ENCODE data around the gene RIMS4.
A peak's percentile ranks its signal among the peaks of the same experiment; 100 is the strongest.
"Not testable (repeated sequence)": the region's sequence is repeated elsewhere in the genome, so short reads cannot be mapped to it uniquely, and the experiment has no call there.

Gene RIMS4

GRCh38 chr20:44836601-44837120, 26.3 kb upstream of the RIMS4 start:
- ATAC-seq (no peak), DNase-seq (no peak)
- peaks cover 18% of the 10 kb centered on the region for H3K27me3 Mint-ChIP-seq
- H3K4me3 Mint-ChIP-seq: no peak overlapping the region
- H3K27ac Mint-ChIP-seq: no peak overlapping the region
- H3K9me3 Mint-ChIP-seq: peaks cover 0 to 5% of the 10 kb centered on the region in 2 donors
- peaks cover 8% of the 10 kb centered on the region for H3K4me1 Mint-ChIP-seq

DNA sequence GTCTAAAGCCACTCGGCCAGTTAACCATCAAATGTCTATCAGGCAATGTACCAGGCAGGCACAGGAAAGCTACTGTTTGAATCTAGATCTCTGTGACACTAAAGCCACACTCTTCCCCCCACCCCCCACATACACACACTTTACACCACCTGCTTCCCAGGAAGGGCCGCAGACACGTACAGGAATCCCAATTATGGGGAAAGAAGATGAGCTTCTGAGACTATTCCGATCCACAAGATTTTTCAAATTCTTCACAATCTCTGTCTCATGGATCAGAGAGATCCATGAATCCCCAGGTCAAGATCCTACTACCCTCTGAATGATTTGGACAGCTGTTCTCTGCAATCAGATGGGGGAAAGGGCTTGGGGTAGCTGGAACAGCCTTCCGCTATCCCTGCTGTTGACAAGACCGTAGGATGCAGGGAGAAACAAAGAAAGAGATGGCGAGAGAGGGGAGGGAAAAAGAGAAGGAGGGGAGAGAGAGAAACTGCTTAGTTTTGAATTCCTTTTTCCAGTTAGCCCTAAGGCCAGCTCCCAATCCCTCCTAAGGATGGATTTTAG, 25.4 kb upstream of the RIMS4 start:
- DNase-seq (no peak), ATAC-seq (no peak)
- no peak overlapping the region for H3K27ac Mint-ChIP-seq
- peaks cover 8% of the 10 kb centered on the region for H3K4me1 Mint-ChIP-seq
- peaks cover 0 to 5% of the 10 kb centered on the region in 2 donors for H3K9me3 Mint-ChIP-seq
- peaks cover 25% of the 10 kb centered on the region for H3K27me3 Mint-ChIP-seq
- H3K4me3 Mint-ChIP-seq: no peak overlapping the region

DNA sequence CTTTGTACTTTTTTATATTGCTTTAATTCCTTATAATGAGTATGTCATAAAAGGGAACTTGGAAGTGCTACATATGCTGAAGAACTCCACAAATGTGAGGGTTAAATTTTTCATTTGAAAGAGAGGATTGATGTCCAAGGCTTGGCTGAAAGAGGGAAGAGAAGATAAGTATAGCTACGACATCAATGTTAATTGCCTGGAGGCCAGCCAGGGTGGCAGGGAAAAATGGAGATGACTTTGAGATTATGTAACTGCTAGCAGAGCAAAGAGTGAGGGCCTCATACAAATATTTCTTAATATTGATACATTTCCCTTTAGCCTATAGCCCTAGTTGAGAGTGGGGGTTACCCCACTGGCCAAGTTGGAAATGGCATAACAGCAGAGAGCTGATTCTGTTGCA, 24.8 kb upstream of the RIMS4 start:
- Mint-ChIP-seq H3K27ac (peak overlapping the region; percentile 14 to 57), H3K4me3 (peak overlapping the region in 1 of 2 donors; percentile 27), H3K4me1 (peaks cover 8% of the 10 kb centered on the region), H3K9me3 (no peaks in the 10 kb centered on the region), H3K27me3 (peaks cover 28% of the 10 kb centered on the region)
- no peak for ATAC-seq
- no peak for DNase-seq

GRCh38 chr20:44834693-44835092, 24.3 kb upstream of the RIMS4 start:
- peaks cover 31% of the 10 kb centered on the region for H3K27me3 Mint-ChIP-seq
- ATAC-seq (peak; percentile 90), DNase-seq (no peak)
- peak overlapping the region in 1 of 2 donors; percentile 27 for H3K4me3 Mint-ChIP-seq
- peaks cover 8% of the 10 kb centered on the region for H3K4me1 Mint-ChIP-seq
- H3K27ac Mint-ChIP-seq: peak overlapping the region; percentile 14 to 57
- H3K9me3 Mint-ChIP-seq: no peaks in the 10 kb centered on the region

DNA sequence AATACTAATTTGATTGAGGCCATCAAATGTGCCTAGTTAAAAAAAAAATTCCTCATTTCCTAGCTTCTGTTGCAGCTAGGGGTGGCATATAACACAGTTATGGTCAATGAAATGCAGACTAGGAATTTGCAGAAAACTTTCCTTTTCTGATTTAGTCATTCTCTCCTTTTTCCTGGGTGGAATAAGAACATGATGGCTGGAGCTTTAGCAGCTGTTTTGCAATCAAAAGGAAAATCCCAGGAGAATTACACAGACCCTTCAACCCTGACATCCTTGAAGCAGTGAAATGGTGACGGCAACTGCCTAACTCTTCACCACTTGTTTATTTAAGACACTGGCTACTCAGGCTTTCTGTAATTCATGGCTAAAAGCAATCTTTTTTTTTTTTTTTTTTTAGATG, 23.1 kb upstream of the RIMS4 start:
- DNase-seq (no peak), ATAC-seq (no peak)
- Mint-ChIP-seq H3K27ac (no peak overlapping the region), H3K4me1 (peaks cover 8% of the 10 kb centered on the region), H3K9me3 (no peaks in the 10 kb centered on the region), H3K27me3 (peaks cover 39% of the 10 kb centered on the region), H3K4me3 (no peak overlapping the region)

- peaks cover 8% of the 10 kb centered on the region for H3K4me1 Mint-ChIP-seq
- ATAC-seq (no peak), DNase-seq (no peak)
- no peak overlapping the region for H3K4me3 Mint-ChIP-seq
- H3K27me3 Mint-ChIP-seq: peaks cover 46% of the 10 kb centered on the region
- H3K27ac Mint-ChIP-seq: no peak overlapping the region
- no peaks in the 10 kb centered on the region for H3K9me3 Mint-ChIP-seq
These were observed 22.4 kb upstream of the RIMS4 start for GRCh38 chr20:44832724-44833123.

GRCh38 chr20:44830995-44831394, 20.6 kb upstream of the RIMS4 start:
- Mint-ChIP-seq H3K27ac (no peak overlapping the region), H3K9me3 (no peaks in the 10 kb centered on the region), H3K27me3 (peaks cover 53% of the 10 kb centered on the region), H3K4me3 (no peak overlapping the region), H3K4me1 (peaks cover 8% of the 10 kb centered on the region)
- DNase-seq: no peak
- no peak for ATAC-seq

DNA sequence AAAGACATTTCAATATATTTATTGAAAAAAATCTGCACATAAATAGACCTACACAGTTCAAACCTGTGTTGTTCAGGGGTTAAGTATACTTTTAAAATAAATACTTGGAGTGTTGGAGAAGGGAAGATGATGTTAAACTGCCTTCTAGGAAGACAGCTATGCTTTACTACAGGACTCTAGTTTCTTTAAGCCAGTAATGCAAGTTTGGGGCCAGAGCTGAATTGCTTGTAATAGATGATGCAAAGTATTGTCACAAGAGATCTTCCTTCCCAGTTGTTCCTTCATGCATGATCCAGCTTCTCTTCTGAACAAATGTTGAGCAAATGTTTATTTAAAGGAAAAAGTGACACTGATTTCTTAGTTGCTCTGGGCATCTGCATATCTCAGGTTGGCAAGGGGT, 20.2 kb upstream of the RIMS4 start:
- ATAC-seq: no peak
- peaks cover 53% of the 10 kb centered on the region for H3K27me3 Mint-ChIP-seq
- H3K4me3 Mint-ChIP-seq: no peak overlapping the region

GRCh38 chr20:44829688-44830087, 19.3 kb upstream of the RIMS4 start:
- peaks cover 3% of the 10 kb centered on the region for H3K4me1 Mint-ChIP-seq
- DNase-seq (no peak), ATAC-seq (no peak)
- peaks cover 48% of the 10 kb centered on the region for H3K27me3 Mint-ChIP-seq
- no peak overlapping the region for H3K27ac Mint-ChIP-seq
- no peaks in the 10 kb centered on the region for H3K9me3 Mint-ChIP-seq
- no peak overlapping the region for H3K4me3 Mint-ChIP-seq

More for the DNA sequence above, 20.2 kb upstream of the RIMS4 start:
- DNase-seq: no peak
- peaks cover 8% of the 10 kb centered on the region for H3K4me1 Mint-ChIP-seq
- no peaks in the 10 kb centered on the region for H3K9me3 Mint-ChIP-seq
- H3K27ac Mint-ChIP-seq: no peak overlapping the region

DNA sequence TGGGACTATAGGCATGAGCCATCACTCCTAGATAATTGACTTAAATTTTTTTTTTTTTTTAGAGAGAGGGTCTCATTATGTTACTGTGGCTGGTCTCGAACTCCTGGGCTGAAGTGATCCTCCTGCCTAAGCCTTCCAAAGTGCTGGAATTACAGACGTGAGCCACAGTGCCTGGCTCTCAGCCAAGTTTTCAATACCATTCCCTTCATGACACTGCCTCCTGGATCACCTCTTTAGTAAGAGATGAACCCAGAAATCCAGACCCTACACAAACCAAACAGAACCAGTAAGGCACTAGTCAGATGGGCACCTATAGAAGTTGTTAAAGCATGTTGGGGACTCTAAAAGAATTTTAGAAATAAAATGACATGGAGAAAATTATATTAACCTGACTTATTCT, 18.3 kb upstream of the RIMS4 start:
- ATAC-seq (no peak), DNase-seq (no peak)
- Mint-ChIP-seq H3K4me1 (no peaks in the 10 kb centered on the region), H3K9me3 (no peaks in the 10 kb centered on the region), H3K27me3 (peaks cover 48% of the 10 kb centered on the region), H3K4me3 (no peak overlapping the region), H3K27ac (no peak overlapping the region)

- Mint-ChIP-seq H3K27ac (no peak overlapping the region), H3K9me3 (no peaks in the 10 kb centered on the region), H3K27me3 (peaks cover 43% of the 10 kb centered on the region), H3K4me3 (no peak overlapping the region), H3K4me1 (no peaks in the 10 kb centered on the region)
- no peak for ATAC-seq
- no peak for DNase-seq
These were observed 17.1 kb upstream of the RIMS4 start for GRCh38 chr20:44827401-44827800.

GRCh38 chr20:44821576-44821975, 11.2 kb upstream of the RIMS4 start:
- H3K27me3 Mint-ChIP-seq, H3K4me1 Mint-ChIP-seq, H3K9me3 Mint-ChIP-seq, H3K27ac Mint-ChIP-seq, DNase-seq, H3K4me3 Mint-ChIP-seq, ATAC-seq: not testable (repeated sequence)

GRCh38 chr20:44819936-44820335, 9.6 kb upstream of the RIMS4 start:
- no peak overlapping the region for H3K27ac Mint-ChIP-seq
- DNase-seq (no peak), ATAC-seq (no peak)
- no peaks in the 10 kb centered on the region for H3K27me3 Mint-ChIP-seq
- H3K9me3 Mint-ChIP-seq: no peaks in the 10 kb centered on the region
- no peaks in the 10 kb centered on the region for H3K4me1 Mint-ChIP-seq
- no peak overlapping the region for H3K4me3 Mint-ChIP-seq

GRCh38 chr20:44817143-44817910, 7.0 kb upstream of the RIMS4 start:
- no peak overlapping the region for H3K4me3 Mint-ChIP-seq
- no peak for DNase-seq
- no peaks in the 10 kb centered on the region for H3K4me1 Mint-ChIP-seq
- H3K9me3 Mint-ChIP-seq: no peaks in the 10 kb centered on the region
- no peak for ATAC-seq
- peaks cover 17% of the 10 kb centered on the region for H3K27me3 Mint-ChIP-seq
- H3K27ac Mint-ChIP-seq: no peak overlapping the region

GRCh38 chr20:44814937-44815336, 4.6 kb upstream of the RIMS4 start:
- no peak for ATAC-seq
- peaks cover 9% of the 10 kb centered on the region for H3K4me1 Mint-ChIP-seq
- H3K9me3 Mint-ChIP-seq: no peaks in the 10 kb centered on the region
- no peak overlapping the region for H3K4me3 Mint-ChIP-seq
- no peak overlapping the region for H3K27ac Mint-ChIP-seq
- no peak for DNase-seq
- peaks cover 34% of the 10 kb centered on the region for H3K27me3 Mint-ChIP-seq

DNA sequence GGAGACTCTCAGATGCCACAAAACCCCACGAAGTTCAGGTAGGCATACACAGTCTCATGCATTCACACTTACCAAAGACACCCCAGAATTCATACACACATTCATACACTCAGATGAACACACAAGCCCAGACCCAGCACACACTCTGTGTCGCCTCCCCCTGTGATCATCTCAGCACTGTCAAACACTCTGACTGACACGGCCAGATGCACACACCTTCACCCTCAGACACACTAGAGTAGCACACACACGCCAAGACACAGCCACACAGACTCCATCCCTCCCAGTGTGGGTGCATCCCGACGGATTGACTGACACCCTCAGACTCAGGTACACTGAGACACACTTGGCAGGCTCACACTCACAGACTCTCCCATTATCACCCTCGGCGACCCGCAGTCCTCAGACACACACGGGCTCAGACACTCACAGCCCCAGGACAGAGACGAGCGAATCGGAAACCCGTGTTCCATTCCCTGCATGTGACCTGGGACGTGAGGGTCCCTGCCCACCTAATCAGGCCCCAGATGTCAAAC, 872 bp upstream of the RIMS4 start:
- ATAC-seq: peak; percentile 29
- Mint-ChIP-seq H3K4me3 (peak overlapping the region; percentile 47 to 55), H3K27me3 (peaks cover 71% of the 10 kb centered on the region), H3K27ac (no peak overlapping the region), H3K4me1 (peaks cover 18% of the 10 kb centered on the region), H3K9me3 (no peaks in the 10 kb centered on the region)
- DNase-seq: no peak

Data from stimulated activated naive CD8-positive, alpha-beta T cell treated with anti-CD3 and anti-CD28 coated beads, Interleukin-15, amount 100 ng/mL, for 72 hours (primary cell).